GM23338 (cell line): ENCODE measurements around the gene BCL2. TPM values are rescaled to one million over a fixed set of nuclear protein-coding genes. Genes with fewer than 3 reads are reported as not detected.

Source experiments
- ATAC-seq: fragments of 200-7000 bp; cut with Tn5 transposase; 3 replicates; pipeline ENCODE4 v1.9.1; 2020
- DNase-seq: peaks from one replicate; pipeline ENCODE4 v3.0.0-alpha.2; 2015; ENCODE audit warnings: low spot score
- H2AFZ ChIP-seq: fragments of 200-600 bp; sonication (generic); 2 replicates; pipeline ENCODE4 v1.8.0; 2016; ENCODE audit warnings: antibody characterized with exemption, mild to moderate bottlenecking, moderate library complexity
- H3F3A ChIP-seq: fragments of 200-600 bp; sonication (generic); replicated peaks from 2 replicates; pipeline ENCODE4 v1.8.0; 2017; ENCODE audit warnings: antibody characterized with exemption, mixed run types, low read depth
- H3K27ac ChIP-seq: fragments of 200-600 bp; sonication (generic); 2 replicates; pipeline ENCODE4 v1.6.1; 2016; ENCODE audit warnings: low read depth
- H3K27me3 ChIP-seq: fragments of 200-600 bp; sonication (generic); 2 replicates; pipeline ENCODE4 v1.8.0; 2016; ENCODE audit warnings: mild to moderate bottlenecking, mixed run types, moderate library complexity; ENCODE audit not compliant: insufficient read depth
- H3K36me3 ChIP-seq: fragments of 200-600 bp; sonication (generic); 2 replicates; pipeline ENCODE4 v1.8.0; 2016; ENCODE audit warnings: mild to moderate bottlenecking; ENCODE audit not compliant: insufficient read depth
- H3K4me1 ChIP-seq: fragments of 200-600 bp; sonication (generic); 2 replicates; pipeline ENCODE4 v1.8.0; 2016; ENCODE audit warnings: mild to moderate bottlenecking, moderate library complexity; ENCODE audit not compliant: insufficient read depth
- H3K4me2 ChIP-seq: fragments of 200-600 bp; sonication (generic); 2 replicates; pipeline ENCODE4 v1.7.1; 2017; ENCODE audit warnings: mixed run types
- H3K4me3 ChIP-seq: fragments of 200-600 bp; sonication (generic); 2 replicates; pipeline ENCODE4 v1.6.1; 2016; ENCODE audit warnings: mixed run types
- H3K79me2 ChIP-seq: fragments of 200-600 bp; sonication (generic); replicated peaks from 2 replicates; pipeline ENCODE4 v1.8.0; 2017; ENCODE audit warnings: mild to moderate bottlenecking; ENCODE audit not compliant: insufficient read depth
- H3K9me2 ChIP-seq: fragments of 200-600 bp; sonication (generic); 2 replicates; pipeline ENCODE4 v1.8.0; 2017; ENCODE audit not compliant: insufficient read depth
- H4K20me1 ChIP-seq: fragments of 200-600 bp; sonication (generic); replicated peaks from 2 replicates; pipeline ENCODE4 v1.8.0; 2017; ENCODE audit warnings: mild to moderate bottlenecking; ENCODE audit not compliant: insufficient read depth
- H3K27ac Mint-ChIP-seq: 2 replicates; pipeline ENCODE4 v1.8.0; 2020; ENCODE audit warnings: inconsistent platforms, mild to moderate bottlenecking, moderate library complexity, mixed read lengths
- H3K27me3 Mint-ChIP-seq: 3 replicates; pipeline ENCODE4 v1.8.0; 2022; ENCODE audit warnings: low read depth, mild to moderate bottlenecking, moderate library complexity, mixed read lengths, inconsistent platforms; ENCODE audit not compliant: insufficient read depth, poor library complexity
- H3K36me3 Mint-ChIP-seq: 3 replicates; pipeline ENCODE4 v1.8.0; 2021; ENCODE audit warnings: low read depth, mild to moderate bottlenecking, inconsistent platforms, moderate library complexity, mixed read lengths
- H3K4me1 Mint-ChIP-seq: 3 replicates; pipeline ENCODE4 v1.8.0; 2020; ENCODE audit warnings: mild to moderate bottlenecking, inconsistent platforms, mixed read lengths
- H3K4me3 Mint-ChIP-seq: 3 replicates; pipeline ENCODE4 v1.8.0; 2021; ENCODE audit warnings: moderate library complexity, mild to moderate bottlenecking, inconsistent platforms, mixed read lengths
- H3K9me3 Mint-ChIP-seq: 3 replicates; pipeline ENCODE4 v1.8.0; 2020; ENCODE audit warnings: moderate library complexity, mild to moderate bottlenecking, inconsistent platforms, mixed read lengths
- CREB1 ChIP-seq: fragments of 250-450 bp; sonication (Bioruptor Pico); IDR thresholded peaks from 2 replicates; pipeline ENCODE4 v1.5.0; 2020; ENCODE audit warnings: low read depth, mild to moderate bottlenecking, moderate library complexity
- CTCF ChIP-seq, 2 experiments: fragments of 200-600 bp in 1 of 2; sonication (generic) in 1 of 2; conservative IDR thresholded peaks; 2 replicates each; pipeline versions ENCODE4 v1.5.1 to v1.6.1; 2016 to 2017; ENCODE audit warnings: antibody characterized with exemption in 2 of 2, low read depth in 2 of 2, mild to moderate bottlenecking in 2 of 2, moderate library complexity in 1 of 2
- EZH2 ChIP-seq: fragments of 200-600 bp; sonication (generic); IDR thresholded peaks from one replicate; pipeline ENCODE4 v1.8.0; 2017; ENCODE audit warnings: antibody characterized with exemption, mild to moderate bottlenecking, low read depth; ENCODE audit not compliant: unreplicated experiment
- EZH2phosphoT487 ChIP-seq: fragments of 200-600 bp; sonication (generic); IDR thresholded peaks from one replicate; pipeline ENCODE4 v1.8.1; 2018; ENCODE audit warnings: antibody characterized with exemption; ENCODE audit not compliant: unreplicated experiment
- JUNB ChIP-seq: IDR thresholded peaks from one replicate; pipeline ENCODE4 v1.6.1; 2016; ENCODE audit warnings: antibody characterized with exemption; ENCODE audit not compliant: unreplicated experiment
- NANOG ChIP-seq: IDR thresholded peaks from 2 replicates; pipeline ENCODE4 v1.6.1; 2016; ENCODE audit warnings: antibody characterized with exemption, borderline replicate concordance
- POLR2AphosphoS5 ChIP-seq: IDR thresholded peaks from 2 replicates; pipeline ENCODE4 v1.6.1; 2016; ENCODE audit warnings: antibody characterized with exemption, low read depth
- REST ChIP-seq: IDR thresholded peaks from one replicate; pipeline ENCODE4 v1.6.1; 2018; ENCODE audit warnings: antibody characterized with exemption; ENCODE audit not compliant: unreplicated experiment
- STAT1 ChIP-seq: IDR thresholded peaks from one replicate; pipeline ENCODE4 v1.6.1; 2016; ENCODE audit warnings: antibody characterized with exemption; ENCODE audit not compliant: unreplicated experiment
- ZNF114 ChIP-seq: fragments of 250-450 bp; sonication (Bioruptor Pico); IDR thresholded peaks from 2 replicates; pipeline ENCODE4 v1.5.0; 2020; ENCODE audit warnings: mild to moderate bottlenecking, moderate library complexity
- ZNF331 ChIP-seq: fragments of 250-450 bp; sonication (Bioruptor Pico); IDR thresholded peaks from 2 replicates; pipeline ENCODE4 v1.5.0; 2020; ENCODE audit warnings: low read depth, mild to moderate bottlenecking, moderate library complexity
- polyA plus RNA-seq: library from polyadenylated mRNA; unstranded; fragments of >200 nt; fragmentation: Nextera tagmentation; extraction: Ambion mirVana; gene quantifications from 2 replicates; pipeline ENCODE4 v1.2.1, GENCODE V29; 2016
- total RNA-seq: library from RNA; depleted of rRNA; stranded (reverse); fragments of >200 nt; shearing (Covaris generic); gene quantifications from 2 replicates; pipeline ENCODE4 v1.2.3, GENCODE V29; 2014
- TF ChIP-seq, protein P1 (sequence below): fragments of 250-450 bp; sonication (Bioruptor Pico); IDR thresholded peaks from 2 replicates; pipeline ENCODE4 v1.5.0; 2020; ENCODE audit warnings: mild to moderate bottlenecking, moderate library complexity
- TF ChIP-seq, protein P2 (sequence below): IDR thresholded peaks from 2 replicates; pipeline ENCODE4 v1.6.1; 2016; ENCODE audit warnings: antibody characterized with exemption

Gene BCL2
- total and polyA plus RNA-seq, 2 experiments from 2014 or later: 1.2 to 4.0 TPM

DNA sequence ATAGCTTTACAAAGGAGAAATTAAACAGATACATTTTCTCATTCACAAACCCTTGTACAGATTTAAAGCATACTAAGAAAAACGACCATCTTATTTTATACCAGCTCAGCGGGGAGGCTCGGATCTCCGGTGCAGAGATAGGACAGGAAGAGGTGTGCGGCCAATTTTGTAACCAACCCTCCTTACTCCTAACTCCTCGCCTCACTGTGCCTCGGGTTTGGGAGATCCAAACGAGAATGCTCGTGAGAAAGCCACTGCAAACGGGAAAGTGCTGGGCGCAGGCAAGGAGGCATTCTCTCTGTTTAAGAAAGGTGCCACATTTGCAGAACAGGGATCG, 46.3 kb upstream of the BCL2 start (continued):
- TF ChIP-seq, protein P1, sequence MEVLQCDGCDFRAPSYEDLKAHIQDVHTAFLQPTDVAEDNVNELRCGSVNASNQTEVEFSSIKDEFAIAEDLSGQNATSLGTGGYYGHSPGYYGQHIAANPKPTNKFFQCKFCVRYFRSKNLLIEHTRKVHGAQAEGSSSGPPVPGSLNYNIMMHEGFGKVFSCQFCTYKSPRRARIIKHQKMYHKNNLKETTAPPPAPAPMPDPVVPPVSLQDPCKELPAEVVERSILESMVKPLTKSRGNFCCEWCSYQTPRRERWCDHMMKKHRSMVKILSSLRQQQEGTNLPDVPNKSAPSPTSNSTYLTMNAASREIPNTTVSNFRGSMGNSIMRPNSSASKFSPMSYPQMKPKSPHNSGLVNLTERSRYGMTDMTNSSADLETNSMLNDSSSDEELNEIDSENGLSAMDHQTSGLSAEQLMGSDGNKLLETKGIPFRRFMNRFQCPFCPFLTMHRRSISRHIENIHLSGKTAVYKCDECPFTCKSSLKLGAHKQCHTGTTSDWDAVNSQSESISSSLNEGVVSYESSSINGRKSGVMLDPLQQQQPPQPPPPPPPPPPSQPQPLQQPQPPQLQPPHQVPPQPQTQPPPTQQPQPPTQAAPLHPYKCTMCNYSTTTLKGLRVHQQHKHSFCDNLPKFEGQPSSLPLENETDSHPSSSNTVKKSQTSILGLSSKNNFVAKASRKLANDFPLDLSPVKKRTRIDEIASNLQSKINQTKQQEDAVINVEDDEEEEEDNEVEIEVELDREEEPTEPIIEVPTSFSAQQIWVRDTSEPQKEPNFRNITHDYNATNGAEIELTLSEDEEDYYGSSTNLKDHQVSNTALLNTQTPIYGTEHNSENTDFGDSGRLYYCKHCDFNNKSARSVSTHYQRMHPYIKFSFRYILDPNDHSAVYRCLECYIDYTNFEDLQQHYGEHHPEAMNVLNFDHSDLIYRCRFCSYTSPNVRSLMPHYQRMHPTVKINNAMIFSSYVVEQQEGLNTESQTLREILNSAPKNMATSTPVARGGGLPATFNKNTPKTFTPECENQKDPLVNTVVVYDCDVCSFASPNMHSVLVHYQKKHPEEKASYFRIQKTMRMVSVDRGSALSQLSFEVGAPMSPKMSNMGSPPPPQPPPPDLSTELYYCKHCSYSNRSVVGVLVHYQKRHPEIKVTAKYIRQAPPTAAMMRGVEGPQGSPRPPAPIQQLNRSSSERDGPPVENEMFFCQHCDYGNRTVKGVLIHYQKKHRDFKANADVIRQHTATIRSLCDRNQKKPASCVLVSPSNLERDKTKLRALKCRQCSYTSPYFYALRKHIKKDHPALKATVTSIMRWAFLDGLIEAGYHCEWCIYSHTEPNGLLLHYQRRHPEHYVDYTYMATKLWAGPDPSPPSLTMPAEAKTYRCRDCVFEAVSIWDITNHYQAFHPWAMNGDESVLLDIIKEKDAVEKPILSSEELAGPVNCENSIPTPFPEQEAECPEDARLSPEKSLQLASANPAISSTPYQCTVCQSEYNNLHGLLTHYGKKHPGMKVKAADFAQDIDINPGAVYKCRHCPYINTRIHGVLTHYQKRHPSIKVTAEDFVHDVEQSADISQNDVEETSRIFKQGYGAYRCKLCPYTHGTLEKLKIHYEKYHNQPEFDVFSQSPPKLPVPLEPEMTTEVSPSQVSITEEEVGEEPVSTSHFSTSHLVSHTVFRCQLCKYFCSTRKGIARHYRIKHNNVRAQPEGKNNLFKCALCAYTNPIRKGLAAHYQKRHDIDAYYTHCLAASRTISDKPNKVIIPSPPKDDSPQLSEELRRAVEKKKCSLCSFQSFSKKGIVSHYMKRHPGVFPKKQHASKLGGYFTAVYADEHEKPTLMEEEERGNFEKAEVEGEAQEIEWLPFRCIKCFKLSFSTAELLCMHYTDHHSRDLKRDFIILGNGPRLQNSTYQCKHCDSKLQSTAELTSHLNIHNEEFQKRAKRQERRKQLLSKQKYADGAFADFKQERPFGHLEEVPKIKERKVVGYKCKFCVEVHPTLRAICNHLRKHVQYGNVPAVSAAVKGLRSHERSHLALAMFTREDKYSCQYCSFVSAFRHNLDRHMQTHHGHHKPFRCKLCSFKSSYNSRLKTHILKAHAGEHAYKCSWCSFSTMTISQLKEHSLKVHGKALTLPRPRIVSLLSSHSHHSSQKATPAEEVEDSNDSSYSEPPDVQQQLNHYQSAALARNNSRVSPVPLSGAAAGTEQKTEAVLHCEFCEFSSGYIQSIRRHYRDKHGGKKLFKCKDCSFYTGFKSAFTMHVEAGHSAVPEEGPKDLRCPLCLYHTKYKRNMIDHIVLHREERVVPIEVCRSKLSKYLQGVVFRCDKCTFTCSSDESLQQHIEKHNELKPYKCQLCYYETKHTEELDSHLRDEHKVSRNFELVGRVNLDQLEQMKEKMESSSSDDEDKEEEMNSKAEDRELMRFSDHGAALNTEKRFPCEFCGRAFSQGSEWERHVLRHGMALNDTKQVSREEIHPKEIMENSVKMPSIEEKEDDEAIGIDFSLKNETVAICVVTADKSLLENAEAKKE (CRISPR knock-in tag): no peak
- no peak for TF ChIP-seq JUNB
- TF ChIP-seq NANOG: no peak
- TF ChIP-seq POLR2AphosphoS5: no peak
- TF ChIP-seq EZH2: no peak
- TF ChIP-seq CTCF (conservative IDR thresholded peaks at IDR 0.05; ENCODE audit: low read depth in 2 of 2): no peak

- peaks cover 35% of the 10 kb centered on the region for H3K36me3 Mint-ChIP-seq
- no peak overlapping the region for H3K4me3 Mint-ChIP-seq
- H3K27ac Mint-ChIP-seq: no peak overlapping the region
- ATAC-seq (no peak), DNase-seq (no peak)
- Histone ChIP-seq H3K4me3 (no peak overlapping the region), H4K20me1 (peaks cover 15% of the 10 kb centered on the region), H3K4me1 (peaks cover 8% of the 10 kb centered on the region; the same call in 1 of the 2 replicates), H3K79me2 (peaks cover 36% of the 10 kb centered on the region), H2AFZ (no peak overlapping the region), H3K36me3 (peaks cover 12% of the 10 kb centered on the region), H3K27me3 (no peaks in the 10 kb centered on the region), H3K9me2 (no peaks in the 10 kb centered on the region), H3K4me2 (no peak overlapping the region), H3F3A (0 out of 2 replicates have a peak, but pooled peaks cover 3% of the 10 kb centered on the region), H3K27ac (no peak overlapping the region)
- peaks cover 4% of the 10 kb centered on the region for H3K9me3 Mint-ChIP-seq
- peaks cover 14% of the 10 kb centered on the region; the same call in 2 of the 3 replicates for H3K4me1 Mint-ChIP-seq
- H3K27me3 Mint-ChIP-seq: peaks cover 3% of the 10 kb centered on the region
- no peak for TF ChIP-seq EZH2
- TF ChIP-seq EZH2phosphoT487: no peak
- no peak for TF ChIP-seq NANOG
- TF ChIP-seq POLR2AphosphoS5: no peak
- no peak for TF ChIP-seq STAT1
- no peak for TF ChIP-seq ZNF331
- TF ChIP-seq CREB1 (CRISPR knock-in tag): no peak
- no peak for TF ChIP-seq JUNB
- TF ChIP-seq ZNF114 (CRISPR knock-in tag): no peak
- TF ChIP-seq, protein P2, sequence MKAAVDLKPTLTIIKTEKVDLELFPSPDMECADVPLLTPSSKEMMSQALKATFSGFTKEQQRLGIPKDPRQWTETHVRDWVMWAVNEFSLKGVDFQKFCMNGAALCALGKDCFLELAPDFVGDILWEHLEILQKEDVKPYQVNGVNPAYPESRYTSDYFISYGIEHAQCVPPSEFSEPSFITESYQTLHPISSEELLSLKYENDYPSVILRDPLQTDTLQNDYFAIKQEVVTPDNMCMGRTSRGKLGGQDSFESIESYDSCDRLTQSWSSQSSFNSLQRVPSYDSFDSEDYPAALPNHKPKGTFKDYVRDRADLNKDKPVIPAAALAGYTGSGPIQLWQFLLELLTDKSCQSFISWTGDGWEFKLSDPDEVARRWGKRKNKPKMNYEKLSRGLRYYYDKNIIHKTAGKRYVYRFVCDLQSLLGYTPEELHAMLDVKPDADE: no peak
- no peak for TF ChIP-seq REST
These were observed 44.4 kb upstream of the BCL2 start for GRCh38 chr18:63363951-63364350.
